Activated naive CD8-positive, alpha-beta T cell treated with anti-CD3 and anti-CD28 coated beads, Interleukin-2, amount 50 U/mL, for 24 hours (primary cell): ENCODE results near the gene ATP6V0E2.
A peak's percentile ranks its signal among the peaks of the same experiment; 100 is the strongest.

Experiments used
- ATAC-seq: fragments of 150-1000 bp; cut with Tn5 transposase; one replicate; pipeline ENCODE4 v1.10.0; 2021
- DNase-seq: peaks from one replicate; pipeline ENCODE4 v3.0.0; 2021
- H3K27ac Mint-ChIP-seq: one replicate; pipeline ENCODE4 v1.8.0; 2021; ENCODE audit warnings: mild to moderate bottlenecking, mixed read lengths
- H3K27me3 Mint-ChIP-seq: one replicate; pipeline ENCODE4 v1.8.0; 2021; ENCODE audit warnings: mixed read lengths
- H3K36me3 Mint-ChIP-seq: one replicate; pipeline ENCODE4 v1.8.0; 2021; ENCODE audit warnings: low read depth, mixed read lengths
- H3K4me1 Mint-ChIP-seq: one replicate; pipeline ENCODE4 v1.8.0; 2021; ENCODE audit warnings: mixed read lengths
- H3K4me3 Mint-ChIP-seq: one replicate; pipeline ENCODE4 v1.8.0; 2021; ENCODE audit warnings: mild to moderate bottlenecking, moderate library complexity, mixed read lengths
- H3K9me3 Mint-ChIP-seq: one replicate; pipeline ENCODE4 v1.8.0; 2021; ENCODE audit warnings: mixed read lengths

ATP6V0E2 gene

GRCh38 chr7:149875396-149875795, 1.6 kb downstream of the ATP6V0E2 start:
- Mint-ChIP-seq H3K27ac (no peak overlapping the region), H3K36me3 (peaks cover 14% of the 10 kb centered on the region)
- no peak for DNase-seq

GRCh38 chr7:149877890-149878522, 4.2 kb downstream of the ATP6V0E2 start:
- H3K27ac Mint-ChIP-seq, result no peak overlapping the region
- ATAC-seq, result no peak

More at GRCh38 chr7:149875396-149875795, 1.6 kb downstream of the ATP6V0E2 start:
- Mint-ChIP-seq H3K9me3 (no peaks in the 10 kb centered on the region), H3K4me3 (peak overlapping the region; percentile 90), H3K4me1 (peaks cover 55% of the 10 kb centered on the region), H3K27me3 (no peaks in the 10 kb centered on the region)
- ATAC-seq, result no peak

GRCh38 chr7:149878523-149878921, 4.8 kb downstream of the ATP6V0E2 start:
- peaks cover 38% of the 10 kb centered on the region for H3K4me1 Mint-ChIP-seq

More at GRCh38 chr7:149877890-149878522, 4.2 kb downstream of the ATP6V0E2 start:
- no peaks in the 10 kb centered on the region for H3K27me3 Mint-ChIP-seq
- H3K4me3 Mint-ChIP-seq, result no peak overlapping the region
- no peaks in the 10 kb centered on the region for H3K9me3 Mint-ChIP-seq
- H3K36me3 Mint-ChIP-seq, result peaks cover 10% of the 10 kb centered on the region
- H3K4me1 Mint-ChIP-seq, result peaks cover 34% of the 10 kb centered on the region
- DNase-seq, result no peak

GRCh38 chr7:149879271-149879743, 5.5 kb downstream of the ATP6V0E2 start:
- H3K27ac Mint-ChIP-seq, result no peak overlapping the region
- no peaks in the 10 kb centered on the region for H3K9me3 Mint-ChIP-seq
- H3K27me3 Mint-ChIP-seq, result no peaks in the 10 kb centered on the region
- peaks cover 39% of the 10 kb centered on the region for H3K4me1 Mint-ChIP-seq
- no peak for DNase-seq
- ATAC-seq, result no peak
- H3K36me3 Mint-ChIP-seq, result peaks cover 10% of the 10 kb centered on the region
- no peak overlapping the region for H3K4me3 Mint-ChIP-seq

More at GRCh38 chr7:149878523-149878921, 4.8 kb downstream of the ATP6V0E2 start:
- Mint-ChIP-seq H3K36me3 (peaks cover 10% of the 10 kb centered on the region), H3K4me3 (no peak overlapping the region), H3K27ac (no peak overlapping the region), H3K27me3 (no peaks in the 10 kb centered on the region), H3K9me3 (no peaks in the 10 kb centered on the region)
- no peak for ATAC-seq
- DNase-seq, result no peak

- no peaks in the 10 kb centered on the region for H3K27me3 Mint-ChIP-seq
- no peak overlapping the region for H3K27ac Mint-ChIP-seq
- peaks cover 32% of the 10 kb centered on the region for H3K4me1 Mint-ChIP-seq
- no peak overlapping the region for H3K4me3 Mint-ChIP-seq
- ATAC-seq (no peak), DNase-seq (no peak)
- H3K9me3 Mint-ChIP-seq, result no peaks in the 10 kb centered on the region
- peaks cover 10% of the 10 kb centered on the region for H3K36me3 Mint-ChIP-seq
Observed at GRCh38 chr7:149879766-149880637, 6.2 kb downstream of the ATP6V0E2 start.

GRCh38 chr7:149880638-149881311, 7.0 kb downstream of the ATP6V0E2 start:
- Mint-ChIP-seq H3K27me3 (no peaks in the 10 kb centered on the region), H3K27ac (no peak overlapping the region), H3K36me3 (peaks cover 7% of the 10 kb centered on the region), H3K4me3 (no peak overlapping the region), H3K4me1 (peaks cover 25% of the 10 kb centered on the region), H3K9me3 (no peaks in the 10 kb centered on the region)
- no peak for DNase-seq
- no peak for ATAC-seq

- H3K27me3 Mint-ChIP-seq, result no peaks in the 10 kb centered on the region
- no peak for DNase-seq
- no peaks in the 10 kb centered on the region for H3K9me3 Mint-ChIP-seq
- H3K4me1 Mint-ChIP-seq, result peaks cover 25% of the 10 kb centered on the region
- H3K36me3 Mint-ChIP-seq, result peaks cover 7% of the 10 kb centered on the region
- H3K27ac Mint-ChIP-seq, result no peak overlapping the region
- H3K4me3 Mint-ChIP-seq, result no peak overlapping the region
- no peak for ATAC-seq
Observed at GRCh38 chr7:149881328-149882247, 7.8 kb downstream of the ATP6V0E2 start.

GRCh38 chr7:149882248-149883047, 8.7 kb downstream of the ATP6V0E2 start:
- Mint-ChIP-seq H3K27me3 (no peaks in the 10 kb centered on the region), H3K4me3 (no peak overlapping the region), H3K36me3 (peaks cover 2% of the 10 kb centered on the region), H3K9me3 (no peaks in the 10 kb centered on the region), H3K4me1 (peaks cover 23% of the 10 kb centered on the region), H3K27ac (peak overlapping the region; percentile 26)
- ATAC-seq (no peak), DNase-seq (no peak)

DNA sequence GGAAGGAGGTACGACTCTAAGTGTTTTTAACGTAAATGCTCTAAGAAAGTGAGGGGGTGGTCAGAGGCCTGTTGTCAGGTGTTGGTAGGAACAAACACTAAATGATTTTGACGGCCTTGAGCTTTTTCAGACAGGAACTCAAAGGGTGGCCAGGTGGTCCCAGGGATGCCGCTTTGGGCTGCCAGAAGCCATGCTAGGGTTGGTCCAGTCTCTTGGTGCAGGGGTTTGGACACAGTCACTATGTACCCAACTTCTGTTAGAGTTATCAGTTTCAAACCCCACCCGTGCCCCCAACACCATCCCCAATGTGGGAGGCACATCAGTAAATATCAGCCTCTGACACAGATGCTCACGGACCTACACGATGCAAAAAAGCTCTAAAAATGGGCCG, 9.3 kb downstream of the ATP6V0E2 start:
- no peak overlapping the region for H3K4me3 Mint-ChIP-seq
- no peak for DNase-seq
- H3K27ac Mint-ChIP-seq, result no peak overlapping the region
- ATAC-seq, result no peak
- H3K27me3 Mint-ChIP-seq, result no peaks in the 10 kb centered on the region
- no peaks in the 10 kb centered on the region for H3K9me3 Mint-ChIP-seq
- no peaks in the 10 kb centered on the region for H3K36me3 Mint-ChIP-seq
- H3K4me1 Mint-ChIP-seq, result peaks cover 17% of the 10 kb centered on the region

DNA sequence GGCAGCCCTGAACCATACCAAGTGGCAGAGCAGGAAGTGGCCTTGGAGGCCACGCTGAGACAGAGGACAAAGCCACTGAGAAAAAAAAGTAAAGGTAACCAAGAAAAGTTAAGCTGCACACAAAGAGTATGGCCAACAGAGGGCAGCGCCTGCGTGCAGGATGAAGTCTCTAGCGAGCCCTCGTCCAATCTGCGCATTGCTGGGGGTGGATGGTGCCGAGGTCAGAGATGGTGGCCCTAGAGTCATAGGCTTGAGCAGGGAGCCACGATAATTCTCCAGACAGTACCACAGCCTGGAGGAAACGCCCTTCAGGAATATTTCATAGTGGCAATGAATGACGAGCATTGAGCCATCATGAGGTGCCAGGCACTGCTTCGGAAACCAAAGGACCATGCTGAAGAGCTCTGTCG, 9.7 kb downstream of the ATP6V0E2 start:
- ATAC-seq (peak; percentile 81), DNase-seq (peak; percentile 59)
- Mint-ChIP-seq H3K27ac (no peak overlapping the region), H3K27me3 (no peaks in the 10 kb centered on the region), H3K36me3 (no peaks in the 10 kb centered on the region), H3K4me1 (peaks cover 13% of the 10 kb centered on the region), H3K4me3 (no peak overlapping the region), H3K9me3 (no peaks in the 10 kb centered on the region)

DNA sequence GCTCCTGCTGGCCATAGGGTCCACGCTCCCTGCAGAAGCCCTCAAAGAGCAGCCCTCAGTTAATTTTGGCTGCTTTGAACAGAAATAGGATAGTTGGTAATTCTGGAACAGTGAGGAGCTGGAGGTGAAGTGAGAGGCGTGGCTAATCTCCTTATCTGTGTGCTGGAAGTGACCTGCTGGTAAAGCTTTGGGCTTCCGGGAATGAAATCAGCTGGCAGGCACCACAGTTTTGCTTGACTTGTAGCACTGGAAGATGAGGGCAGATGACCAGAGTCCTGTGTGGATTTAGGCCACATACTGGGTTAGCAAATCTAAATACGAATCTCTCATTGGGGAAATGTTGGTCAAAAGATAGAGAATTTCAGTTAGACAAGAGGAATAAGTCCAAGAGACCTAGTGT, 10.2 kb downstream of the ATP6V0E2 start:
- ATAC-seq, result no peak
- H3K4me1 Mint-ChIP-seq, result peaks cover 11% of the 10 kb centered on the region
- H3K27me3 Mint-ChIP-seq, result no peaks in the 10 kb centered on the region
- DNase-seq, result no peak
- no peak overlapping the region for H3K27ac Mint-ChIP-seq
- H3K36me3 Mint-ChIP-seq, result no peaks in the 10 kb centered on the region
- H3K4me3 Mint-ChIP-seq, result no peak overlapping the region
- no peaks in the 10 kb centered on the region for H3K9me3 Mint-ChIP-seq

DNA sequence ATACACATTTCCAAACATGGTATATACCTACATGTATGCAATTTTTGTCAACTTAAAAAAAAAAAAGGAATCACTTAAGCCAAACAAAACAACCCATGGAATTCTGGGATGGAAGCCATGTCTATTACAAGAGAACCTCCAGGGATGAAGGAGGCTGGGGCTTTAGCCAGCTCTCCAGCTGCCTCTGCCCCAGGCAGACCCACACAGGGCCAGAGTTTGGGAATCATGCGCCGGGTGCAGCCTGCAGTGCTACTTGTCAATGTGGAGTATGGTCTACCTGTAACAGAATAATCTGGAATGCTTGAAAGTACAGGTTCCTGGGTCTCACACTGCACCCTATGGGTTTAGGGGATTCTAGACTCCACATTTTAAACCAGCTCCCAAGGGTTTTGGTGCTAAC, 10.8 kb downstream of the ATP6V0E2 start:
- Mint-ChIP-seq H3K36me3 (no peaks in the 10 kb centered on the region), H3K4me3 (no peak overlapping the region), H3K9me3 (no peaks in the 10 kb centered on the region), H3K27me3 (no peaks in the 10 kb centered on the region), H3K4me1 (peaks cover 11% of the 10 kb centered on the region), H3K27ac (no peak overlapping the region)
- DNase-seq (no peak), ATAC-seq (no peak)
